ENCODE measurements around the gene NECTIN2. TPM values are rescaled to one million over a fixed set of nuclear protein-coding genes. Genes with fewer than 3 reads are reported as not detected.
A peak's percentile ranks its signal among the peaks of the same experiment; 100 is the strongest.

The NECTIN2 gene
- total RNA-seq, 1 experiment from 2014 or later: 176 TPM

DNA sequence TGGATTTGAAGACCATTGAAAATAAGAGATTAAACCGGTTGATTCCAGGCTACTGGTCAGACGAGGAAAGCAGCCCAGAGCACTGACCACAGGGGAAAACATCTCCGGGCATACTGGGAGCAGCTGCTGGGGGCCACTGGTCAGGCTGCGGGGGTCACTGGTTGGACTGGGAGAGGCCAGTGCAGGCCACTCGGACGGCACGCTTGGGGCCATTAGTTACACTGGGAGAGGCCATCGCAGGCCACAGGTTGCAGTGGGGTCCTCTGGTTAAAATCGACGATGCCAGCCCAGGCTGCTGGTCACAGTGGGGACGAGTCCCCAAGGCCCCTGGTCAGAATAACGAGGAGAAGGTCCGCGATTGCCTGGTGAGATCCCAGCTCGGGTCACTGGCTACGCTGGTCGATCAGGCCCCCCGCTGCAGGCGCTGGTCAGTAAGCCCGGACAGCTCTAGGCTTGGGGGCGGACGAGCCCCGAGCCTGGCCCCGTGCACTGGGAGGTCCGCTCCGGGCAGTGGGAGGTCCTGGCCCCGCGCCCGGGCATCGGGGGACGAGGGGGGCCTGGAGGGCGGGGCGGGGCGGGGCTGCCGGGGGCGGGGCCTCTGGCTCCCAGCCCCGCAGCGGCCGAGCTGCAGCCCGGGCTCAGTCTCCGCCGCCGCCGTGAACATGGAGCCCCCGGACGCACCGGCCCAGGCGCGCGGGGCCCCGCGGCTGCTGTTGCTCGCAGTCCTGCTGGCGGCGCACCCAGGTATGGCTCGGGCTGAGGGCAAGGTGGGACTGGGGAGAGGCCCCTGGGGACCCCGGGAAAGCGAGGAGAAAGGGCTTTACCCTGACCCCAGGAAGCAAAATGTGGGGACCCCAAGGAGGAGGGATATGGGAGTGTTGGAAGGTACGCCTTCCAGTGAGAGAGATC is 37.4 kb upstream of the NECTIN2 start, which contains the start of gene BCAM:
Gene BCAM, plus strand, starts transcription at position 641 of the 909 bp plus-strand sequence. Its CDS starts 22 bp downstream, at position 663.
- Histone ChIP-seq H2AK5ac (ENCODE audit: insufficient read length, low read length) (no peak within 1 kb of the TSS), H3K23me2 (ENCODE audit: insufficient read length, low read depth, low read length, poor library complexity, severe bottlenecking) (peaks cover 11% of the 10 kb centered on the region), H3K9ac (ENCODE audit: extremely low read depth, insufficient read length, low read length) (peak within 1 kb of the TSS; percentile 57), H3K27me3 (ENCODE audit: insufficient read depth, low read length) (peaks cover 8% of the 10 kb centered on the region), H4K8ac (replicated peaks; ENCODE audit: insufficient read length, low read depth, low read length) (no peak within 1 kb of the TSS), H3K79me2 (ENCODE audit: insufficient read depth, low read length) (no peaks in the 10 kb centered on the region), H3K79me1 (ENCODE audit: insufficient read depth, low read depth, low read length, poor library complexity, severe bottlenecking) (no peaks in the 10 kb centered on the region), H3K27ac (ENCODE audit: insufficient read length, low read depth, low read length) (no peak within 1 kb of the TSS), H2AFZ (ENCODE audit: low read length) (no peak within 1 kb of the TSS), H3K23ac (ENCODE audit: insufficient read length, low read depth, low read length) (no peak within 1 kb of the TSS), H4K5ac (ENCODE audit: insufficient read length, low read depth, low read length) (no peak within 1 kb of the TSS), H3T11ph (ENCODE audit: low read length) (no peak within 1 kb of the TSS), H3K56ac (ENCODE audit: insufficient read length, low read depth, low read length) (no peak within 1 kb of the TSS), H2BK15ac (ENCODE audit: low read depth, low read length) (no peak within 1 kb of the TSS), H3K4me1 (ENCODE audit: insufficient read depth, low read length) (peaks cover 2% of the 10 kb centered on the region; the same call in 1 of the 2 replicates), H3K4me2 (ENCODE audit: insufficient read depth, insufficient read length, low read length) (peak within 1 kb of the TSS; percentile 83), H3K18ac (ENCODE audit: insufficient read length, low read depth, low read length) (peak within 1 kb of the TSS; percentile 84), H3K14ac (ENCODE audit: insufficient read depth, low read length) (peak within 1 kb of the TSS; percentile 88), H4K91ac (ENCODE audit: insufficient read length, low read depth, low read length) (no peak within 1 kb of the TSS), H2BK20ac (ENCODE audit: low read depth, low read length, poor library complexity, severe bottlenecking) (no peak within 1 kb of the TSS), H3K4ac (ENCODE audit: low read depth, low read length) (no peak within 1 kb of the TSS; the same call in 1 of the 2 replicates), H2BK120ac (ENCODE audit: low read depth, low read length, poor library complexity, severe bottlenecking) (peak within 1 kb of the TSS; percentile 57), H2BK12ac (ENCODE audit: insufficient read length, low read depth, low read length) (peak within 1 kb of the TSS; percentile 68), H3K9me3 (ENCODE audit: control insufficient read depth, low read depth, low read length) (no peaks in the 10 kb centered on the region), H2BK5ac (ENCODE audit: insufficient read length, low read length) (no peak within 1 kb of the TSS), H4K20me1 (ENCODE audit: control insufficient read depth, insufficient read depth, insufficient read length) (no peaks in the 10 kb centered on the region)
- H3K4me3 Mint-ChIP-seq: peak within 1 kb of the TSS; percentile 70 to 85
- TF ChIP-seq, protein P1, sequence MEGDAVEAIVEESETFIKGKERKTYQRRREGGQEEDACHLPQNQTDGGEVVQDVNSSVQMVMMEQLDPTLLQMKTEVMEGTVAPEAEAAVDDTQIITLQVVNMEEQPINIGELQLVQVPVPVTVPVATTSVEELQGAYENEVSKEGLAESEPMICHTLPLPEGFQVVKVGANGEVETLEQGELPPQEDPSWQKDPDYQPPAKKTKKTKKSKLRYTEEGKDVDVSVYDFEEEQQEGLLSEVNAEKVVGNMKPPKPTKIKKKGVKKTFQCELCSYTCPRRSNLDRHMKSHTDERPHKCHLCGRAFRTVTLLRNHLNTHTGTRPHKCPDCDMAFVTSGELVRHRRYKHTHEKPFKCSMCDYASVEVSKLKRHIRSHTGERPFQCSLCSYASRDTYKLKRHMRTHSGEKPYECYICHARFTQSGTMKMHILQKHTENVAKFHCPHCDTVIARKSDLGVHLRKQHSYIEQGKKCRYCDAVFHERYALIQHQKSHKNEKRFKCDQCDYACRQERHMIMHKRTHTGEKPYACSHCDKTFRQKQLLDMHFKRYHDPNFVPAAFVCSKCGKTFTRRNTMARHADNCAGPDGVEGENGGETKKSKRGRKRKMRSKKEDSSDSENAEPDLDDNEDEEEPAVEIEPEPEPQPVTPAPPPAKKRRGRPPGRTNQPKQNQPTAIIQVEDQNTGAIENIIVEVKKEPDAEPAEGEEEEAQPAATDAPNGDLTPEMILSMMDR (conservative IDR thresholded peaks at IDR 0.05): no peak
- H3K27me3 Mint-ChIP-seq (ENCODE audit: low read depth): peaks cover 41% of the 10 kb centered on the region
- peaks cover 5 to 22% (median 21%) of the 10 kb centered on the region in 3 experiments for H3K36me3 Mint-ChIP-seq (ENCODE audit: insufficient read depth in 1 of 3, low read depth in 3 of 3)
- peak within 1 kb of the TSS; percentile 87 to 98 (median 97) for H3K27ac Mint-ChIP-seq
- H3K9me3 Mint-ChIP-seq: no peaks in the 10 kb centered on the region
- DNase-seq: peak; percentile 81
- no CpG with 5 or more reads among the region's 59 CpGs for WGBS (ENCODE audit: extremely low coverage, insufficient read length, low lambda C conversion rate)
- H3K4me1 Mint-ChIP-seq: peaks cover 38 to 48% of the 10 kb centered on the region in 2 experiments

All from H9 (cell line).